ENCODE data around the gene MAP3K13.

DNA sequence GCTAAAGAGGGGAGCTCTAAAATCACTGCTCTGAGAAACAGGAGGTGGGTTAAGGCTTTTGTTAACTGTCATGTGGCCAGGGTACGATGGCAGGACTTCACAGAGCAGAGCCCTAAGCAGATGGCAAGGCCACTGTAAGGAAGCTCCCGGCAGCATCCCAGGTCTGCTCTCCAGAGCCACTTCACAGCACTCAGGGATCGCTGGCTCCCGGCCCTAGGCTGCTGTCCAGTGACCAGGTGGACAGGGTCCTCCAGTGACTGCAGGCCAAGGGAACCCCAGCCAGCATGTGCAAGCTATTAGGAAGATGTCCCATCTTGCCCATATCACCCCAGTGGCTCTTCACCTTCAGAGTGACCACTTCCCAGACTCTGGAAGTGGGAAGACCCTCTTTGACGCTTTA is 125.5 kb downstream of the MAP3K13 start:
- TF ChIP-seq, protein P1, sequence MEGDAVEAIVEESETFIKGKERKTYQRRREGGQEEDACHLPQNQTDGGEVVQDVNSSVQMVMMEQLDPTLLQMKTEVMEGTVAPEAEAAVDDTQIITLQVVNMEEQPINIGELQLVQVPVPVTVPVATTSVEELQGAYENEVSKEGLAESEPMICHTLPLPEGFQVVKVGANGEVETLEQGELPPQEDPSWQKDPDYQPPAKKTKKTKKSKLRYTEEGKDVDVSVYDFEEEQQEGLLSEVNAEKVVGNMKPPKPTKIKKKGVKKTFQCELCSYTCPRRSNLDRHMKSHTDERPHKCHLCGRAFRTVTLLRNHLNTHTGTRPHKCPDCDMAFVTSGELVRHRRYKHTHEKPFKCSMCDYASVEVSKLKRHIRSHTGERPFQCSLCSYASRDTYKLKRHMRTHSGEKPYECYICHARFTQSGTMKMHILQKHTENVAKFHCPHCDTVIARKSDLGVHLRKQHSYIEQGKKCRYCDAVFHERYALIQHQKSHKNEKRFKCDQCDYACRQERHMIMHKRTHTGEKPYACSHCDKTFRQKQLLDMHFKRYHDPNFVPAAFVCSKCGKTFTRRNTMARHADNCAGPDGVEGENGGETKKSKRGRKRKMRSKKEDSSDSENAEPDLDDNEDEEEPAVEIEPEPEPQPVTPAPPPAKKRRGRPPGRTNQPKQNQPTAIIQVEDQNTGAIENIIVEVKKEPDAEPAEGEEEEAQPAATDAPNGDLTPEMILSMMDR (IDR thresholded peaks at IDR 0.05) = no peak
- TF ChIP-seq POLR2AphosphoS5 (IDR thresholded peaks at IDR 0.05) (no peak), EP300 (IDR thresholded peaks at IDR 0.05) (no peak)

Data from esophagus muscularis mucosa (tissue), 4 donors.